ENCODE measurements around the gene A3GALT2. TPM values are rescaled to one million over a fixed set of nuclear protein-coding genes. Genes with fewer than 3 reads are reported as not detected.

Gene A3GALT2
- total and polyA plus RNA-seq, 4 donors, result 0.33 to 0.57 TPM; not detected in 2

DNA sequence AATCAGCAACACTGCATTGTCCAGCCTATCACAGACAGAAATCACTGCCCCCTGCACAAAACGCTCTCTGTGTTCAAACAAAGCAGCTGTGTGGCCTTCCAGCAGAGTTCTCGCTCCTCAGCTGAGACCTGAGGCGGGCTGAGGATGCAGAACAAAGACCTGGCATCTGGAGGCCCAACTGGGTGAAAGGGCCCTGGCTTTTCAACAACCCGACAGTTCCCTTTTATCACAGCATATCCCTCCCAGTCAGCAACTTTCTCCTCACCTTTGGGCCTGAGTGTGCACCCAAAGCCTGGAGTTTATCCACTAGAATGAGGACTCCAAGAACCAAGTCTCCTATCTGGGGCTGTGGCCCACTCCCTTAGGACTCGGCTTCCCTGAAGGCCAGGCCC is 42.6 kb upstream of the A3GALT2 start:
- WGBS (ENCODE audit: insufficient coverage), result 10% methylated on average over 5 of the region's 5 CpGs
- no peaks in the 10 kb centered on the region for H3K27me3 ChIP-seq (ENCODE audit: control insufficient read depth, insufficient read depth, low read length)
- peaks cover 28% of the 10 kb centered on the region for H3K36me3 ChIP-seq (ENCODE audit: control insufficient read depth, insufficient read depth, low read length)
- no peaks in the 10 kb centered on the region for H3K9me3 ChIP-seq (ENCODE audit: control insufficient read depth, insufficient read depth, low read length)
- H3K27ac ChIP-seq (ENCODE audit: low read depth, low read length), result peak overlapping the region; percentile 96
- peaks cover 61% of the 10 kb centered on the region for H3K4me1 ChIP-seq (ENCODE audit: control insufficient read depth, insufficient read depth, low read length)
- no peak overlapping the region for H3K4me3 ChIP-seq (ENCODE audit: low read depth, low read length)
- peak in 2 of 6 donors; percentile 70 to 79 for DNase-seq (ENCODE audit: low read depth in 4 of 6, low spot score in 6 of 6)

DNA sequence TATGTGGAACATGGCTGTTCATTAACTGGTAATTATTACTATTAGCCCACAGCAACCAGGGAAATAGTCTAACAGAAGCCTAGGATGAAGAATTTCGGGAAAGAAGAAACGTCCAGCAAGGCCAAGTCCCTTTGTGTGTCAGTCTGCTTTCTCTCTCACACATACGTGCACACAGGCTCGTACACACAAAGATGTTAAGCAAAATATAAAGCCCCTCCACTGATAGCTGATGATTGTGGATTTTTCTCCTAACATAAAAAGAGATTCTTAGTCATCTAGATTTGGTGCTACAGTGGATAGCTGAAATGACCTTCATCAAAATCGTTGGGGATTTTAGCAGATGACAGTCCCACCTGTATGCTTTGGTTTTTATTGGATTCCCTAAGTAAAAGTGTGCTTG is 42.1 kb upstream of the A3GALT2 start:
- no peak overlapping the region for H3K4me3 ChIP-seq (ENCODE audit: low read depth, low read length)
- peak overlapping the region; percentile 96 for H3K27ac ChIP-seq (ENCODE audit: low read depth, low read length)
- H3K27me3 ChIP-seq (ENCODE audit: control insufficient read depth, insufficient read depth, low read length), result no peaks in the 10 kb centered on the region
- no peaks in the 10 kb centered on the region for H3K9me3 ChIP-seq (ENCODE audit: control insufficient read depth, insufficient read depth, low read length)
- DNase-seq (ENCODE audit: low read depth in 4 of 6, low spot score in 6 of 6), result peak in 1 of 6 donors; percentile 49
- H3K4me1 ChIP-seq (ENCODE audit: control insufficient read depth, insufficient read depth, low read length), result peaks cover 57% of the 10 kb centered on the region
- 0% methylated on average over 1 of the region's 5 CpGs for WGBS (ENCODE audit: insufficient coverage)
- H3K36me3 ChIP-seq (ENCODE audit: control insufficient read depth, insufficient read depth, low read length), result peaks cover 23% of the 10 kb centered on the region

DNA sequence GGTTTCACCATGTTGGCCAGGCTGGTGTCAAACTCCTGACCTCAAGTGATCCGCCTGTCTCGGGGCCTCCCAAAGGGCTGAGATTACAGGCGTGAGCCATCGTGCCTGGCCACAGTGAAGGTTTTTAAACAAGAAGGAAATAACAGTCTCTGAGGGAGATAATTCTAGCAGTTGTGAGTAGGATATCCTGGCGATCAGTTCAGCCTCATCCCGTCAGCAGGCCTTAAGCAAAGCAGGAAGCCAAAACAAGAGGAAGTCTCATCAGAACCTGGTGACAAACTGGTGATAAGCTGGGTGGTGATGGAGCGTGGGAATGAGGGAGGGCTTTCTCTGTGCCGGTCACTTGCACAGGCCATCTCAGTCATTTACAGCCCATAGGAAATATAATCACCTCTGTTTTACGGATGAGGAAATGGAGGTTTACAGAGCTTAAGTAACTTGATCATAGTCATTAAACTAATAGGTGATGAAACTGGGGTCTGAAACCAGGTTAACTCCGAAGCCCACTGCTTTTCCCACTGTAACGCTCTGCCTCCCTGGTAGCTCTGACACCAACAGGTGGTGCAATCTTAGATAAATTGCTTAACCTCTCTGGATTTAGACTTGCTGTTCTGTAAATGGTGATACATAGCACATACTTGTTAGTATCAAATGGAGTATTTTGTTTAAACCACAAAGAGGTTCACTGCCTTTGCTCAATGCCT is 40.8 kb upstream of the A3GALT2 start:
- Histone ChIP-seq H3K4me3 (ENCODE audit: low read depth, low read length) (no peak overlapping the region), H3K36me3 (ENCODE audit: control insufficient read depth, insufficient read depth, low read length) (peaks cover 19% of the 10 kb centered on the region), H3K9me3 (ENCODE audit: control insufficient read depth, insufficient read depth, low read length) (no peaks in the 10 kb centered on the region), H3K27me3 (ENCODE audit: control insufficient read depth, insufficient read depth, low read length) (no peaks in the 10 kb centered on the region), H3K27ac (ENCODE audit: low read depth, low read length) (no peak overlapping the region), H3K4me1 (ENCODE audit: control insufficient read depth, insufficient read depth, low read length) (peaks cover 44% of the 10 kb centered on the region)
- WGBS (ENCODE audit: insufficient coverage), result 78% methylated on average over 4 of the region's 11 CpGs
- DNase-seq (ENCODE audit: low read depth in 4 of 6, low spot score in 6 of 6), result no peak

DNA sequence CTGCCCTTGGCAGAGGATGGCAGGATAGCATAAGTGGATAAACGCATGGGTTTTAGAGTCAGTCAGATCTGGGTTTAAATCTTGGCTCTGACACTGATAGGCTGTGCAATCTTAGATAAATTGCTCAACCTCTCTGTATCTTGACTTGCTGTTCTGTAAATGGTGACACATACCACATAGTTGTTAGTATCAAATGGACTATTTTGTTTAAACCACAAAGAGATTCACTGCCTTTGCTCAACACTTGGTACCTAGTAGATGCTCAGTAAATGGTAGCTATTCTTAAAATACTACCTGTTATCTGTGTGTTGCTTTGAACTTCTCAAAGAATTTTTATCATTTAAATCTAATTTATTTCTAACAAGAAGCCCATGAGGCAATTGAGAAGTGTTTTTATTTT is 39.5 kb upstream of the A3GALT2 start:
- 83% methylated on average over 1 of the region's 1 CpG for WGBS (ENCODE audit: insufficient coverage)

DNA sequence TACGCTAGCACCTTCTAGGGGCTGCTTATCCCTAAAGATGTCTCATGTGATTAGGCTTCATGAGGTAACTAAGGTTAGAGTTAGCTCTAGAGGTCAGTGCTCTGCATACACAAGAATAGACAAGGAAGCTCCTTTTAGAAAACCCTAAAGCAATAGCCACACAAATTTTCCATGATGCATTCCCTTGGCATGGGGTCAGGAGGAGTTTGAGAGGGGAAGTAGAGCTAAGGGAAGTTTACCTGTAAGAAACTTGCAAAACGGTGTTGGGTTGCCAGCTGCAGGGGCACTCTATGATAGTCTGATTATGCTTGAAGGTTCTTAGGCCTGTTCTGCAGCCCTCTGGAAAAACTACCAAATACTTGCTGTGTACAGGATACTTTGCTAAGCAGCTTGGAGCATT is 39.0 kb upstream of the A3GALT2 start:
- Histone ChIP-seq H3K4me3 (ENCODE audit: low read depth, low read length) (no peak overlapping the region), H3K4me1 (ENCODE audit: control insufficient read depth, insufficient read depth, low read length) (peaks cover 27% of the 10 kb centered on the region), H3K27ac (ENCODE audit: low read depth, low read length) (no peak overlapping the region), H3K27me3 (ENCODE audit: control insufficient read depth, insufficient read depth, low read length) (no peaks in the 10 kb centered on the region), H3K9me3 (ENCODE audit: control insufficient read depth, insufficient read depth, low read length) (no peaks in the 10 kb centered on the region), H3K36me3 (ENCODE audit: control insufficient read depth, insufficient read depth, low read length) (peaks cover 16% of the 10 kb centered on the region)
- WGBS (ENCODE audit: insufficient coverage), result 100% methylated on average over 2 of the region's 2 CpGs
- no peak for DNase-seq (ENCODE audit: low read depth in 4 of 6, low spot score in 6 of 6)

More for the DNA sequence above, 39.5 kb upstream of the A3GALT2 start:
- Histone ChIP-seq H3K27ac (ENCODE audit: low read depth, low read length) (no peak overlapping the region), H3K27me3 (ENCODE audit: control insufficient read depth, insufficient read depth, low read length) (no peaks in the 10 kb centered on the region), H3K4me3 (ENCODE audit: low read depth, low read length) (no peak overlapping the region), H3K36me3 (ENCODE audit: control insufficient read depth, insufficient read depth, low read length) (peaks cover 14% of the 10 kb centered on the region), H3K9me3 (ENCODE audit: control insufficient read depth, insufficient read depth, low read length) (no peaks in the 10 kb centered on the region), H3K4me1 (ENCODE audit: control insufficient read depth, insufficient read depth, low read length) (peaks cover 31% of the 10 kb centered on the region)
- DNase-seq (ENCODE audit: low read depth in 4 of 6, low spot score in 6 of 6), result no peak

DNA sequence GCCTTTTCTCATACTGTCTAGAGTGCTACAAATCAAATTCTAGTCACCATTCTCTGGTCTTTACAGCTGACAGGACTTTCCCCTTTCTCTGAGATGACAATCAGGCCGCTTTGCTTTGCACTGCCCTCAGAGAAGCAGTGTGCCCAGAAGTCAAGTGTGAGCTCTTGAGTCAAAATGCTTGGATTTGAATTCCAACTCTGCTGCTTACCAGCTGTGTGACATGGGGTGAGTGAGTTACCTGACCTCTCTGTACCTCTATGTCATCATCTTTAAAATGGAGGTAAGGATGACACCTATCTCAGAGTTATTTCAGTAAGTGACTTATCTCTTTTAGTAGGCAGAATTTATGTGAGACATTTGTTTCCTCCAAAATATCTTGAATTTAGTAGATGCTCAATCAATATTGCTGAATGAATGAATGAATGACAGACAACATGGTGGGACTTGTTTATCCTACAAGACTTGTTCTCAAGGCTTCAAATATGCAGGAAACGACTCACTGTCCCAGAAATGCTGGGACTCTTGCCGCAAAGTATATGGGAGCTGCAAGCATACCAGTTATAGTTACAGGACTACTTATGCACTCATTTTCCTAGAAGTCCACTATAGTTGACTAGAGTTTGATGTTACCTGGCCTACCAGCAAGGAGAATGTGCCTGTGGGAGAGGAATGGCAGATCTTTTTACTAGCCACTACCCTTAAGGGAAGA is 38.1 kb upstream of the A3GALT2 start:
- H3K4me3 ChIP-seq (ENCODE audit: low read depth, low read length), result no peak overlapping the region
- H3K27ac ChIP-seq (ENCODE audit: low read depth, low read length), result peak overlapping the region; percentile 37
- H3K27me3 ChIP-seq (ENCODE audit: control insufficient read depth, insufficient read depth, low read length), result no peaks in the 10 kb centered on the region
- no CpG with 5 or more reads among the region's 3 CpGs for WGBS (ENCODE audit: insufficient coverage)
- H3K4me1 ChIP-seq (ENCODE audit: control insufficient read depth, insufficient read depth, low read length), result peaks cover 17% of the 10 kb centered on the region
- no peaks in the 10 kb centered on the region for H3K9me3 ChIP-seq (ENCODE audit: control insufficient read depth, insufficient read depth, low read length)
- DNase-seq (ENCODE audit: low read depth in 4 of 6, low spot score in 6 of 6), result no peak
- H3K36me3 ChIP-seq (ENCODE audit: control insufficient read depth, insufficient read depth, low read length), result peaks cover 24% of the 10 kb centered on the region

DNA sequence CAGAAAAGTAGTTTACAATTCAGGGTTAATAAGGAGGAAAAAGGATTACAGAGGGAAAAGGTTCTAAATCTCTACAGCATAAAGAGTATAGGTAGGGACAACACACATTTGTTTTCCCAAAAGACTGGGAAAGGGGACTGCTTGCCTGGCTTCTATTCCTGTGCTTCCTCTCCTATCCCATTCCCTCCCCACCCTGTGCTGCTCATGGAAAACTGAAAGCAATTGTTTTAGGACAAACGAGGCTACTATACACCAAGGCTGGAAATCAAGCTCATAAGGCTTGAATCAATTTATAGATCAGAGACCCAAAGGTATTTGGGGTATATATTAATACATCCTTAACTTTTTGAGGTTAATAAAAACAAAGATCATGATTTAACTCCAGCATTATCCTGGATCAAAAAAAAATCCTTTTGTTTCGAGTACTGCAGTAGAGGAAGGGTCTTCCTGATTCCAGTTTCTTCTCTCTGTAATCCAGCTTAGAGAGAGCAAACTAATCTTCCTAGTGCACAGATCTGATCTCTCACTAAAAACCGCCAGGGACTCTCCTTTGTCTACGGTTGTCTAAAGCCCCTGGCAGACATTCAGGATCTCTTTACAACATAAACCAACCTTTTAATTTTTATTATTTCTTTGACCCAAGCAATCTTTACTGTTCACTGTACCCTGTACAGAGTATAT is 37.4 kb upstream of the A3GALT2 start:
- WGBS (ENCODE audit: insufficient coverage), result 35% methylated on average over 3 of the region's 4 CpGs
- H3K27me3 ChIP-seq (ENCODE audit: control insufficient read depth, insufficient read depth, low read length), result no peaks in the 10 kb centered on the region
- H3K4me1 ChIP-seq (ENCODE audit: control insufficient read depth, insufficient read depth, low read length), result peaks cover 10% of the 10 kb centered on the region
- peak in 1 of 6 donors; percentile 43 for DNase-seq (ENCODE audit: low read depth in 4 of 6, low spot score in 6 of 6)
- H3K27ac ChIP-seq (ENCODE audit: low read depth, low read length), result peak overlapping the region; percentile 37
- H3K4me3 ChIP-seq (ENCODE audit: low read depth, low read length), result no peak overlapping the region
- no peaks in the 10 kb centered on the region for H3K9me3 ChIP-seq (ENCODE audit: control insufficient read depth, insufficient read depth, low read length)
- peaks cover 27% of the 10 kb centered on the region for H3K36me3 ChIP-seq (ENCODE audit: control insufficient read depth, insufficient read depth, low read length)

DNA sequence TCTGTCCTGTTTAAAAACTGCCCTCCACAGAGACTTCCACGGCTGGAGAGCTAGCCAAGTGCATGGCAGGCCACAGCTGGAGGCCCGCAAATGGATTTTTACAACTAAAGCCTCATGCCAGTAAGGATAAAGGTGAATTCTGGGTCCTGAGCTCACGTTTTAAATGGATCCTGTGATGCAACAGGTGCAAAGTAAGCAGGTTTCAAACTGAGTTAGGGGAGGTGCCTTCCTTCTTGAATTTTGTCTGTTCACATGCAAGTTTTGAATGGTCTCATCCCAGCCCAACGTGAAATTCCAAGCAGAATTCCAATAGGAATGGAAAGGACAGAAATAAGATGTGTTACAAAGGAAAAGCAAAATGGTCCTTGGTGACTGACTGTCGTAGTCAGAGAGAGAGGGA is 36.2 kb upstream of the A3GALT2 start:
- H3K4me3 ChIP-seq (ENCODE audit: low read depth, low read length), result no peak overlapping the region
- 95% methylated on average over 4 of the region's 5 CpGs for WGBS (ENCODE audit: insufficient coverage)
- no peak overlapping the region for H3K27ac ChIP-seq (ENCODE audit: low read depth, low read length)
- no peaks in the 10 kb centered on the region for H3K27me3 ChIP-seq (ENCODE audit: control insufficient read depth, insufficient read depth, low read length)
- no peaks in the 10 kb centered on the region for H3K9me3 ChIP-seq (ENCODE audit: control insufficient read depth, insufficient read depth, low read length)
- H3K36me3 ChIP-seq (ENCODE audit: control insufficient read depth, insufficient read depth, low read length), result peaks cover 30% of the 10 kb centered on the region
- no peak for DNase-seq (ENCODE audit: low read depth in 4 of 6, low spot score in 6 of 6)
- peaks cover 3% of the 10 kb centered on the region for H3K4me1 ChIP-seq (ENCODE audit: control insufficient read depth, insufficient read depth, low read length)

DNA sequence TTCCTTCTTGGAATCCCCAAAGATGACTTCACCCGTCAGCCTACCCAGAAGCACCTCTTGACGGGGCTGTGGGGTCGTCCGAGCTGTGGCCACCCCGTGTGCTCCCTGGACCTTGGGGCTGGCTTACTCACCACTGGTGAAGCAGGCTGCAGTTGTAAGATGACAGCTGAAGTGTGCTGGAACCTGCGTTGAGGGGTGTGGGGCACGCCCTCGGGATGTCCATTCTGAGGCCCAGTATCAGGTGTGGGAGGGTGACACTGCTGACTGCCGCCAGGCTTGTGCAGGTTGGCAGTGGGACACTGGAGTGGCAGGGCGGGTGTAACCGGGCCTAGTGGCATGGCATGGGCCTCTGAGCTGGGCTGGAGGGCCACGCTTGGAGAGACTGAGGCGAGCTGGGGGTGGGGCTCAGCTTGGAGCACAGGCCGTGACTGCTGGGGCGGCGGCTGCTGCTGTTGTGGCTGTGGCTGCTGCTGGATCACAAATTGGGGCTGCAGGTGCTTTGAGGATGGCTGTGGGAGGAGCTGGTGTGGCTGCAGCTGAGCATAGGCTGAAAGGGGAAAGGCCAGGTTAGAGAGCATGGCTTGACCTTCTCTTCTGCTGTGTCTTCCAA is 33.9 kb upstream of the A3GALT2 start:
- Histone ChIP-seq H3K36me3 (ENCODE audit: control insufficient read depth, insufficient read depth, low read length) (peaks cover 24% of the 10 kb centered on the region), H3K27me3 (ENCODE audit: control insufficient read depth, insufficient read depth, low read length) (no peaks in the 10 kb centered on the region), H3K27ac (ENCODE audit: low read depth, low read length) (no peak overlapping the region), H3K4me1 (ENCODE audit: control insufficient read depth, insufficient read depth, low read length) (peaks cover 7% of the 10 kb centered on the region), H3K4me3 (ENCODE audit: low read depth, low read length) (no peak overlapping the region), H3K9me3 (ENCODE audit: control insufficient read depth, insufficient read depth, low read length) (no peaks in the 10 kb centered on the region)
- no peak for DNase-seq (ENCODE audit: low read depth in 4 of 6, low spot score in 6 of 6)
- 91% methylated on average over 12 of the region's 16 CpGs for WGBS (ENCODE audit: insufficient coverage)

All from spinal cord (tissue), 10 donors.